HEK293T (cell line): ENCODE measurements around the gene SPTLC2.

Source experiments
- ARNT ChIP-seq: fragments of 450-650 bp; IDR thresholded peaks from 2 replicates; pipeline ENCODE4 v1.6.1; 2017; ENCODE audit warnings: mild to moderate bottlenecking
- ELF4 ChIP-seq: fragments of 450-650 bp; IDR thresholded peaks from 2 replicates; pipeline ENCODE4 v1.6.1; 2017; ENCODE audit warnings: antibody characterized with exemption
- FOXK2 ChIP-seq: fragments of 450-650 bp; IDR thresholded peaks from 2 replicates; pipeline ENCODE4 v1.6.1; 2016; ENCODE audit warnings: mild to moderate bottlenecking
- FOXM1 ChIP-seq: fragments of 450-650 bp; IDR thresholded peaks from 2 replicates; pipeline ENCODE4 v1.6.1; 2017; ENCODE audit warnings: mild to moderate bottlenecking, borderline replicate concordance
- NFRKB ChIP-seq: fragments of 450-650 bp; IDR thresholded peaks from 2 replicates; pipeline ENCODE4 v1.6.1; 2016; ENCODE audit warnings: mild to moderate bottlenecking, moderate library complexity
- SP1 ChIP-seq: fragments of 450-650 bp; IDR thresholded peaks from 2 replicates; pipeline ENCODE4 v1.6.1; 2017
- SUZ12 ChIP-seq: fragments of 450-650 bp; IDR thresholded peaks from 2 replicates; pipeline ENCODE4 v1.6.1; 2016; ENCODE audit warnings: mild to moderate bottlenecking
- TARDBP ChIP-seq: fragments of 450-650 bp; IDR thresholded peaks from 2 replicates; pipeline ENCODE4 v1.6.1; 2016
- ZNF384 ChIP-seq: fragments of 450-650 bp; IDR thresholded peaks from 2 replicates; pipeline ENCODE4 v1.6.1; 2016
- TF ChIP-seq, protein P1 (sequence below): fragments of 450-650 bp; IDR thresholded peaks from 2 replicates; pipeline ENCODE4 v1.6.1; 2016

DNA sequence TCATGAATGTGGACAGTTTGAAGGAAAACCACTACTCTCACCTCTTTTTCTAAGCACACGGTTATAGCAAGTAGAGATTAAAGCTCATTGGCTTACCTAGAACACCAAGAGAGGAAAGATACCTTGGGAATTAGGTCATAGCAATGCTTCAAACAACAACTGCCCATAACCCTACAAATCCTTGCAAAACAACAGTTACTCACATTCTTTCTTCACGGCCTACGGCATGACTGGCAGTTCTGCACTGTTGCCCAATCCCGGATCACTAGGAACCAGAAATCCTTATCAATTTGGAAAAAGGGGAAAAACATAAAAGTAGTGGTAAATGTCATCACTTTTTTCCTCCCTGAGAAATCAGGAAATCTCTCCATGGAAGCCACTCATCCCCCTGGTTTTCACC lies 108.2 kb downstream of the SPTLC2 start:
- TF ChIP-seq FOXM1: no peak
- no peak for TF ChIP-seq SUZ12
- no peak for TF ChIP-seq SP1
- TF ChIP-seq, protein P1, sequence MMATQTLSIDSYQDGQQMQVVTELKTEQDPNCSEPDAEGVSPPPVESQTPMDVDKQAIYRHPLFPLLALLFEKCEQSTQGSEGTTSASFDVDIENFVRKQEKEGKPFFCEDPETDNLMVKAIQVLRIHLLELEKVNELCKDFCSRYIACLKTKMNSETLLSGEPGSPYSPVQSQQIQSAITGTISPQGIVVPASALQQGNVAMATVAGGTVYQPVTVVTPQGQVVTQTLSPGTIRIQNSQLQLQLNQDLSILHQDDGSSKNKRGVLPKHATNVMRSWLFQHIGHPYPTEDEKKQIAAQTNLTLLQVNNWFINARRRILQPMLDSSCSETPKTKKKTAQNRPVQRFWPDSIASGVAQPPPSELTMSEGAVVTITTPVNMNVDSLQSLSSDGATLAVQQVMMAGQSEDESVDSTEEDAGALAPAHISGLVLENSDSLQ: no peak
- no peak for TF ChIP-seq ARNT
- no peak for TF ChIP-seq FOXK2
- TF ChIP-seq ELF4: no peak
- TF ChIP-seq ZNF384: no peak
- TF ChIP-seq NFRKB: no peak
- TF ChIP-seq TARDBP: no peak
